ENCODE data around the gene NRCAM. TPM values are rescaled to one million over a fixed set of nuclear protein-coding genes. Genes with fewer than 3 reads are reported as not detected.

NRCAM gene
- total RNA-seq, 1 experiment from 2014 or later, result 40.3 TPM

- Histone ChIP-seq H3K27ac (no peak overlapping the region; the same call in 1 of the 2 replicates), H4K20me1 (ENCODE audit: insufficient read depth) (no peaks in the 10 kb centered on the region), H3K36me3 (ENCODE audit: low read depth) (no peaks in the 10 kb centered on the region), H2AFZ (no peak overlapping the region), H3K79me2 (ENCODE audit: low read depth) (no peaks in the 10 kb centered on the region), H3K27me3 (ENCODE audit: insufficient read depth, low read depth) (no peaks in the 10 kb centered on the region), H3K9me3 (ENCODE audit: insufficient read depth, low read depth) (no peaks in the 10 kb centered on the region; the same call in 1 of the 2 replicates), H3K4me2 (no peak overlapping the region), H3K9me2 (ENCODE audit: insufficient read depth) (no peaks in the 10 kb centered on the region), H3K4me1 (replicated peaks; ENCODE audit: insufficient read depth) (peaks cover 46% of the 10 kb centered on the region), H3K4me3 (no peak overlapping the region), H3F3A (ENCODE audit: insufficient read depth, low read depth) (peaks cover 25% of the 10 kb centered on the region)
- no peak for DNase-seq
- BruUV-seq (replicated peaks), result no TSS peak
- no peak for TF ChIP-seq EZH2 (IDR thresholded peaks at IDR 0.05; ENCODE audit: low read depth)
- TF ChIP-seq CTCF (conservative IDR thresholded peaks at IDR 0.05), result no peak
- ChIA-PET CTCF (no interaction called here), POLR2A (ENCODE audit: unreplicated experiment) (no interaction called here)
- intact Hi-C loops (cut with micrococcal nuclease; ENCODE audit: unreplicated experiment), result no loop called here
These were observed 207.8 kb downstream of the NRCAM start for GRCh38 chr7:108248418-108248817.

- no peak overlapping the region for H3K4me3 ChIP-seq
- H3F3A ChIP-seq (ENCODE audit: insufficient read depth, low read depth), result peaks cover 25% of the 10 kb centered on the region
- no peaks in the 10 kb centered on the region for H3K9me2 ChIP-seq (ENCODE audit: insufficient read depth)
- no peaks in the 10 kb centered on the region for H3K79me2 ChIP-seq (ENCODE audit: low read depth)
- ChIA-PET POLR2A (ENCODE audit: unreplicated experiment) (no interaction called here), CTCF (no interaction called here)
- TF ChIP-seq EZH2 (IDR thresholded peaks at IDR 0.05; ENCODE audit: low read depth), result no peak
- TF ChIP-seq CTCF (conservative IDR thresholded peaks at IDR 0.05), result no peak
- H3K4me1 ChIP-seq (replicated peaks; ENCODE audit: insufficient read depth), result peaks cover 46% of the 10 kb centered on the region
- peak overlapping the region; percentile 12; the same call in 1 of the 2 replicates for H3K4me2 ChIP-seq
- no peaks in the 10 kb centered on the region for H4K20me1 ChIP-seq (ENCODE audit: insufficient read depth)
- BruUV-seq (replicated peaks), result no TSS peak
- no peaks in the 10 kb centered on the region; the same call in 1 of the 2 replicates for H3K9me3 ChIP-seq (ENCODE audit: insufficient read depth, low read depth)
- DNase-seq, result peak in 1 of 2 experiments; percentile 21
- intact Hi-C loops (cut with micrococcal nuclease; ENCODE audit: unreplicated experiment), result loop anchor here (2.0 kb wide), 1 partner anchor 51 kb away; no protein-coding TSS in a partner anchor
- 0 out of 2 replicates have a peak overlapping the region, but pooled peaks have one; percentile 45 for H2AFZ ChIP-seq
- no peaks in the 10 kb centered on the region for H3K27me3 ChIP-seq (ENCODE audit: insufficient read depth, low read depth)
- H3K36me3 ChIP-seq (ENCODE audit: low read depth), result no peaks in the 10 kb centered on the region
- H3K27ac ChIP-seq, result peak overlapping the region; percentile 92
These were observed 208.6 kb downstream of the NRCAM start for GRCh38 chr7:108247614-108248013.

GRCh38 chr7:108246227-108246837 is 209.9 kb downstream of the NRCAM start:
- ChIA-PET POLR2A (ENCODE audit: unreplicated experiment) (interaction anchor here (0.6 kb wide), 3 partner anchors 16 to 210 kb away, joined by 3 to 4 read pairs (median 4); partner anchors contain the start of gene NRCAM), CTCF (no interaction called here)
- Histone ChIP-seq H3K79me2 (ENCODE audit: low read depth) (no peaks in the 10 kb centered on the region), H3K27ac (peak overlapping the region; percentile 92), H3K4me2 (peak overlapping the region; percentile 64), H2AFZ (peak overlapping the region; percentile 57; the same call in 1 of the 2 replicates), H3F3A (ENCODE audit: insufficient read depth, low read depth) (peaks cover 25% of the 10 kb centered on the region), H3K4me3 (peak overlapping the region; percentile 15), H3K9me3 (ENCODE audit: insufficient read depth, low read depth) (no peaks in the 10 kb centered on the region; the same call in 1 of the 2 replicates), H4K20me1 (ENCODE audit: insufficient read depth) (no peaks in the 10 kb centered on the region), H3K27me3 (ENCODE audit: insufficient read depth, low read depth) (no peaks in the 10 kb centered on the region), H3K36me3 (ENCODE audit: low read depth) (no peaks in the 10 kb centered on the region), H3K4me1 (replicated peaks; ENCODE audit: insufficient read depth) (peaks cover 46% of the 10 kb centered on the region), H3K9me2 (ENCODE audit: insufficient read depth) (no peaks in the 10 kb centered on the region)
- intact Hi-C loops (cut with micrococcal nuclease; ENCODE audit: unreplicated experiment), result loop anchor here (1.0 to 2.0 kb wide), 6 partner anchors 52 to 251 kb away; partner anchors contain the start of gene NRCAM
- no TSS peak for BruUV-seq (replicated peaks)
- TF ChIP-seq EZH2 (IDR thresholded peaks at IDR 0.05; ENCODE audit: low read depth), result no peak
- DNase-seq, result peak; percentile 87 to 94

Data from PC-9 (cell line).